Mesenchymal stem cell (in vitro differentiated cells and primary cell): Measurements from ENCODE around the gene CMTM7.
"Not testable (repeated sequence)": the region's sequence is repeated elsewhere in the genome, so short reads cannot be mapped to it uniquely, and the experiment has no call there.

Experiments
- DNase-seq: peaks from one replicate; pipeline ENCODE4 v3.0.0-alpha.2; 2013
- H2AFZ ChIP-seq: one replicate; pipeline ENCODE4 v1.6.1; 2013; ENCODE audit warnings: low read depth, mild to moderate bottlenecking, control low read depth, inconsistent platforms, low read length, moderate library complexity
- H2AK5ac ChIP-seq: 2 replicates; pipeline ENCODE4 v1.6.1; 2013; ENCODE audit warnings: low read length, moderate library complexity, mild to moderate bottlenecking, inconsistent platforms; ENCODE audit not compliant: severe bottlenecking
- H2BK120ac ChIP-seq: one replicate; pipeline ENCODE4 v1.6.1; 2013; ENCODE audit warnings: low read depth, mild to moderate bottlenecking, inconsistent platforms, low read length, moderate library complexity
- H2BK12ac ChIP-seq, 2 experiments: one replicate each; pipeline ENCODE4 v1.6.1; 2013; ENCODE audit warnings: inconsistent platforms in 2 of 2, low read length in 2 of 2, mild to moderate bottlenecking in 2 of 2, moderate library complexity in 2 of 2, control low read depth in 1 of 2
- H2BK15ac ChIP-seq: one replicate; pipeline ENCODE4 v1.6.1; 2013; ENCODE audit warnings: mild to moderate bottlenecking, low read depth, inconsistent platforms; ENCODE audit not compliant: poor library complexity, severe bottlenecking
- H2BK5ac ChIP-seq: 2 replicates; pipeline ENCODE4 v1.6.1; 2013; ENCODE audit warnings: low read depth, mild to moderate bottlenecking, low read length, control low read depth, inconsistent platforms; ENCODE audit not compliant: poor library complexity, severe bottlenecking
- H3K14ac ChIP-seq, 2 experiments: one replicate each; pipeline ENCODE4 v1.6.1; 2013; ENCODE audit warnings: inconsistent platforms in 2 of 2, low read length in 2 of 2, control low read depth in 1 of 2, mild to moderate bottlenecking in 1 of 2, moderate library complexity in 1 of 2
- H3K18ac ChIP-seq, 2 experiments: one replicate each; pipeline ENCODE4 v1.6.1; 2013; ENCODE audit warnings: inconsistent platforms in 2 of 2, low read length in 2 of 2, control low read depth in 1 of 2, low read depth in 1 of 2, mild to moderate bottlenecking in 1 of 2
- H3K23ac ChIP-seq, 2 experiments: one replicate each; pipeline ENCODE4 v1.6.1; 2013; ENCODE audit warnings: inconsistent platforms in 2 of 2, low read length in 2 of 2, mild to moderate bottlenecking in 2 of 2, moderate library complexity in 2 of 2, control low read depth in 1 of 2
- H3K27ac ChIP-seq: 2 replicates; pipeline ENCODE4 v1.5.1; 2013; ENCODE audit warnings: mild to moderate bottlenecking, moderate library complexity, low read length, control low read depth, inconsistent platforms; ENCODE audit not compliant: poor library complexity, severe bottlenecking
- H3K27me3 ChIP-seq, 2 experiments: 2 replicates each; pipeline versions ENCODE4 v1.6.1 to v1.7.0; 2013; ENCODE audit warnings: low read length in 2 of 2, mild to moderate bottlenecking in 2 of 2, moderate library complexity in 2 of 2, control low read depth in 1 of 2, inconsistent platforms in 1 of 2; ENCODE audit not compliant: control insufficient read depth in 1 of 2, insufficient read depth in 1 of 2
- H3K36me3 ChIP-seq, 2 experiments: 2 replicates each; pipeline versions ENCODE4 v1.6.1 to v1.7.0; 2013; ENCODE audit warnings: low read length in 2 of 2, control low read depth in 1 of 2, inconsistent platforms in 1 of 2, low read depth in 1 of 2, mild to moderate bottlenecking in 1 of 2; ENCODE audit not compliant: insufficient read depth in 2 of 2, control insufficient read depth in 1 of 2
- H3K4ac ChIP-seq, 2 experiments: one replicate each; pipeline ENCODE4 v1.6.1; 2013; ENCODE audit warnings: inconsistent platforms in 2 of 2, low read length in 2 of 2, mild to moderate bottlenecking in 2 of 2, moderate library complexity in 2 of 2, control low read depth in 1 of 2, low read depth in 1 of 2
- H3K4me1 ChIP-seq: 2 replicates; pipeline ENCODE4 v1.6.1; 2013; ENCODE audit warnings: low read depth, low read length, control low read depth; ENCODE audit not compliant: control insufficient read depth, insufficient read depth
- H3K4me2 ChIP-seq: 2 replicates; pipeline ENCODE4 v1.6.1; 2013; ENCODE audit warnings: low read length, mild to moderate bottlenecking, inconsistent platforms; ENCODE audit not compliant: poor library complexity, severe bottlenecking
- H3K4me3 ChIP-seq, 2 experiments: 2 replicates each; pipeline versions ENCODE4 v1.5.1 to v1.7.0; 2013; ENCODE audit warnings: low read length in 2 of 2, mild to moderate bottlenecking in 2 of 2, control low read depth in 1 of 2, low read depth in 1 of 2; ENCODE audit not compliant: insufficient read depth in 1 of 2
- H3K79me1 ChIP-seq: replicated peaks from 2 replicates; pipeline ENCODE4 v1.6.1; 2013; ENCODE audit warnings: mild to moderate bottlenecking, control low read depth, low read length, inconsistent platforms; ENCODE audit not compliant: poor library complexity, severe bottlenecking
- H3K9ac ChIP-seq: 2 replicates; pipeline ENCODE4 v1.7.0; 2013; ENCODE audit warnings: mild to moderate bottlenecking, low read length, moderate library complexity
- H3K9me3 ChIP-seq: 2 replicates; pipeline ENCODE4 v1.7.0; 2013; ENCODE audit warnings: mild to moderate bottlenecking, low read length; ENCODE audit not compliant: control insufficient read depth
- H4K8ac ChIP-seq: one replicate; pipeline ENCODE4 v1.6.1; 2013; ENCODE audit warnings: inconsistent platforms, mild to moderate bottlenecking, low read length, moderate library complexity
- H4K91ac ChIP-seq: one replicate; pipeline ENCODE4 v1.6.1; 2013; ENCODE audit warnings: mild to moderate bottlenecking, low read length, inconsistent platforms
- WGBS: methylation state at CpG from one replicate; pipeline ENCODE4 v1.1.7; 2013; ENCODE audit warnings: mixed read lengths; 5-methylcytosine and 5-hydroxymethylcytosine counted together

CMTM7 gene

DNA sequence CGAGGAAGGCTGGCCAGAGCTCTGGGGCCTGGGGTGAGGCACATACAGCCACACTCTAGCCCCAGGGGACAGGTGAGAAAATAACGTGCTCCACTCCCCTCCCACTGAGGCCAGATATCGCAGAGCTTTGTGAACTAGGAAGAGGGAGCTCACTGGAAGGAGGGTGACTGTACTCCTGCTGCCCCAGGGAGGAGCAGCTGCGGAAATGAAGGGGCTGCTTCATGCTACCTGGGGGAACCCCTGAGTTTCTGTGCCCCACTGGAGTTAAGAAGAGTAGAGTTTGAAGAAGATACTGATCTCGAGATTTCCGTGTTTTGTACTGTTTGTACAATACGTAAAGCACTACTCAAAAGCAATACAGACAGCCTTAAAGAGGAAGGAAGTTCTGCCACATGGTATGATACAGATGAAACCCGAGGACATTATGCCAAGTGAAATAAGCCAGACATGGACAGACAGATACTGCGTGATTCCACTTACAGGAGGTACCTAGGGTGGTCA, 66.4 kb downstream of the CMTM7 start:
- Histone ChIP-seq H3K18ac (peak overlapping the region in 1 of 2 experiments; percentile 53), H3K4me3 (no peak overlapping the region), H2BK120ac (no peak overlapping the region), H3K14ac (no peak overlapping the region), H3K9me3 (no peaks in the 10 kb centered on the region), H3K23ac (no peak overlapping the region), H2AK5ac (no peak overlapping the region), H3K27ac (no peak overlapping the region), H3K4ac (no peak overlapping the region), H2BK15ac (no peak overlapping the region), H3K79me1 (no peaks in the 10 kb centered on the region), H2BK12ac (no peak overlapping the region), H4K91ac (no peak overlapping the region), H4K8ac (no peak overlapping the region), H3K4me1 (peaks cover 12% of the 10 kb centered on the region), H3K27me3 (no peaks in the 10 kb centered on the region), H3K36me3 (peaks cover 22 to 29% of the 10 kb centered on the region in 2 experiments), H2BK5ac (no peak overlapping the region), H3K4me2 (no peak overlapping the region), H3K9ac (no peak overlapping the region), H2AFZ (no peak overlapping the region)
- no peak for DNase-seq
- WGBS: 83% methylated on average over 9 of the region's 9 CpGs

GRCh38 chr3:32459450-32459849, 67.8 kb downstream of the CMTM7 start:
- no CpG with 5 or more reads among the region's 5 CpGs for WGBS
- H2AFZ ChIP-seq: no peak overlapping the region

DNA sequence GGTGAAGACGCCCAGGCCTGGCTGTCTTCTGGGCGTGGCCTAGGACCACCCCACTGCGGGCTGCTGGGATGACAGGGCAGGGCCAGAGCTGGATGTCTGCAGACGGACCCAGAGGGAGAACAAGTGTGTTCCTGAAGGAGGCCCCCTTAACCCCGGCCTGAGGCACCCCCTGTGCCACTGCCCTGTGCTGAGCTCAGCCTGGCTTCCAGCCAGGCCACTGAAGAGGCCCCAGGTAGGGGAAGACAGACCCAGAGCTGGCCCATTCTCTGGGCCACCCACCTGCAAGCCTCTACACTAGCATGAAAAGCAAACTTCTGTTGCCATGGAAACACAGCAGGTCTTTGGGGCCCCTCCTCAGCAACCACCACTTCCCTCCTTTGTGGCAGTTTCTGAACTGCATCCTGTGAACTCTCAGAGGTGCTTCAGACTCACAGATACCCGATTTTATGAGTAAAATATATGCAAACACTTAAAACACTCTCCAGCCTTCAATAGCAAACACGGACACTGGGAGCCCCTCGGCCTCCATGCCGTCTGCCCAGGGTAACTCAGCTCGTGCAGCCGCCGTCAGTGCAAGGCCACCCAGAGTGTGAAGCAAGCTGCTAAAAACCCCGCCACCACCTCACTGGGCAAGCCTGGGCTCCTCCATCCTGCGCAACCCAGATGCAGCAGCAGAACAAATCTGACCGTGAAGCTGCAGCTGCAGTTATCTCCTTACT, 68.5 kb downstream of the CMTM7 start:
- no peak overlapping the region for H4K91ac ChIP-seq
- H3K4me1 ChIP-seq: peaks cover 10% of the 10 kb centered on the region
- no peaks in the 10 kb centered on the region for H3K27me3 ChIP-seq
- H3K27ac ChIP-seq: no peak overlapping the region
- WGBS: 45% methylated on average over 14 of the region's 15 CpGs
- no peaks in the 10 kb centered on the region for H3K9me3 ChIP-seq
- H3K23ac ChIP-seq: no peak overlapping the region
- H3K4me2 ChIP-seq: peak overlapping the region; percentile 5
- no peaks in the 10 kb centered on the region for H3K79me1 ChIP-seq
- peak overlapping the region in 1 of 2 experiments; percentile 93 for H3K18ac ChIP-seq
- H3K4me3 ChIP-seq: no peak overlapping the region
- H3K36me3 ChIP-seq: peaks cover 13 to 18% of the 10 kb centered on the region in 2 experiments
- H2BK12ac ChIP-seq: peak overlapping the region; percentile 20 to 84
- H3K9ac ChIP-seq: no peak overlapping the region
- H2AK5ac ChIP-seq: no peak overlapping the region
- H2BK120ac ChIP-seq: no peak overlapping the region
- H3K14ac ChIP-seq: peak overlapping the region in 1 of 2 experiments; percentile 91
- H2AFZ ChIP-seq: no peak overlapping the region
- no peak overlapping the region for H2BK5ac ChIP-seq
- no peak overlapping the region for H3K4ac ChIP-seq
- peak overlapping the region; percentile 55 for H2BK15ac ChIP-seq
- no peak for DNase-seq
- peak overlapping the region; percentile 10 for H4K8ac ChIP-seq

More at GRCh38 chr3:32459450-32459849, 67.8 kb downstream of the CMTM7 start:
- Histone ChIP-seq H3K79me1 (no peaks in the 10 kb centered on the region), H2BK120ac (no peak overlapping the region), H3K27me3 (no peaks in the 10 kb centered on the region), H3K23ac (no peak overlapping the region), H3K27ac (no peak overlapping the region), H3K4me1 (peaks cover 10% of the 10 kb centered on the region), H4K91ac (no peak overlapping the region), H3K4ac (no peak overlapping the region), H3K4me3 (no peak overlapping the region), H2BK12ac (peak overlapping the region in 1 of 2 experiments; percentile 17), H3K9ac (no peak overlapping the region), H2BK15ac (no peak overlapping the region), H3K14ac (no peak overlapping the region), H3K18ac (no peak overlapping the region), H3K4me2 (no peak overlapping the region), H2BK5ac (no peak overlapping the region), H3K9me3 (no peaks in the 10 kb centered on the region), H3K36me3 (peaks cover 18 to 25% of the 10 kb centered on the region in 2 experiments), H4K8ac (peak overlapping the region; percentile 47), H2AK5ac (no peak overlapping the region)
- no peak for DNase-seq

GRCh38 chr3:32460817-32461496, 69.3 kb downstream of the CMTM7 start:
- not testable (repeated sequence) for H3K9ac ChIP-seq, H2AFZ ChIP-seq, H3K4me3 ChIP-seq, H4K91ac ChIP-seq, H3K4me1 ChIP-seq, H3K18ac ChIP-seq, H3K4ac ChIP-seq, H2BK12ac ChIP-seq, H3K9me3 ChIP-seq, H3K27me3 ChIP-seq, H2BK120ac ChIP-seq, H3K4me2 ChIP-seq, H3K14ac ChIP-seq, H2AK5ac ChIP-seq, H2BK5ac ChIP-seq, H4K8ac ChIP-seq, H3K23ac ChIP-seq, H3K27ac ChIP-seq, H2BK15ac ChIP-seq, H3K79me1 ChIP-seq
- DNase-seq: peak; percentile 38
- peaks cover 10 to 13% of the 10 kb centered on the region in 2 experiments for H3K36me3 ChIP-seq
- WGBS: 57% methylated on average over 10 of the region's 10 CpGs
